IMR-90 (cell line): Measurements from ENCODE around the gene BCLAF1. TPM values are rescaled to one million over a fixed set of nuclear protein-coding genes. Genes with fewer than 3 reads are reported as not detected.

Experiments
- ATAC-seq: fragments of 200-7000 bp; cut with Tn5 transposase; 2 replicates; pipeline ENCODE4 v1.9.1; 2020; ENCODE audit warnings: low read depth, mild to moderate bottlenecking, moderate library complexity
- BruUV-seq: library from RNA; stranded (reverse); fragments of 400-500 nt; replicated peaks from 2 replicates; lab custom pipeline; 2021; lab: Mats Ljungman, UMichigan
- CTCF ChIA-PET: fragments of 300-600 bp; formaldehyde crosslinking; extraction: SDS; loops from one replicate; lab custom pipeline; 2021; ENCODE audit warnings: antibody characterized with exemption; lab: Yijun Ruan, JAX
- POLR2A ChIA-PET: fragments of 300-600 bp; sonication (Branson Sonifier 250); formaldehyde crosslinking; loops from one replicate; lab custom pipeline; 2022; ENCODE audit warnings: antibody characterized with exemption; ENCODE audit not compliant: unreplicated experiment; lab: Charles Lee
- DNase-seq: peaks from one replicate; pipeline ENCODE4 v3.0.0; 2013
- H2AFZ ChIP-seq: replicated peaks from 2 replicates; pipeline ENCODE3; 2013; ENCODE audit warnings: low read length, mild to moderate bottlenecking; ENCODE audit not compliant: poor library complexity
- H2AK5ac ChIP-seq: 2 replicates; pipeline ENCODE4 v1.6.1; 2013; ENCODE audit warnings: low read depth, low read length, inconsistent platforms
- H2AK9ac ChIP-seq: replicated peaks from 2 replicates; pipeline ENCODE3; 2013; ENCODE audit warnings: mild to moderate bottlenecking, low read depth, low read length, moderate library complexity; ENCODE audit not compliant: poor library complexity
- H2BK120ac ChIP-seq: 2 replicates; pipeline ENCODE4 v1.6.1; 2013; ENCODE audit warnings: low read depth, low read length, inconsistent platforms
- H2BK15ac ChIP-seq: 3 replicates; pipeline ENCODE4 v1.6.1; 2013; ENCODE audit warnings: low read depth, low read length, inconsistent platforms
- H2BK20ac ChIP-seq: 2 replicates; pipeline ENCODE4 v1.6.1; 2013; ENCODE audit warnings: low read depth, mild to moderate bottlenecking, inconsistent platforms, low read length, moderate library complexity
- H2BK5ac ChIP-seq: 2 replicates; pipeline ENCODE4 v1.6.1; 2013; ENCODE audit warnings: mild to moderate bottlenecking, low read depth, low read length, inconsistent platforms; ENCODE audit not compliant: poor library complexity, severe bottlenecking
- H3K14ac ChIP-seq: replicated peaks from 2 replicates; pipeline ENCODE4 v1.6.1; 2013; ENCODE audit warnings: low read depth, low read length, inconsistent platforms
- H3K18ac ChIP-seq: 2 replicates; pipeline ENCODE4 v1.6.1; 2013; ENCODE audit warnings: low read depth, low read length, control low read depth
- H3K23ac ChIP-seq: 2 replicates; pipeline ENCODE4 v1.6.1; 2013; ENCODE audit warnings: low read depth, low read length, inconsistent platforms
- H3K27ac ChIP-seq: 2 replicates; pipeline ENCODE4 v1.5.1; 2013; ENCODE audit warnings: mild to moderate bottlenecking, control low read depth, low read length; ENCODE audit not compliant: insufficient read depth
- H3K27me3 ChIP-seq: 2 replicates; pipeline ENCODE4 v1.6.1; 2013; ENCODE audit warnings: low read length; ENCODE audit not compliant: control insufficient read depth, insufficient read depth
- H3K36me3 ChIP-seq: 2 replicates; pipeline ENCODE4 v1.6.1; 2013; ENCODE audit warnings: low read length, mixed read lengths; ENCODE audit not compliant: control insufficient read depth, insufficient read depth
- H3K4ac ChIP-seq: 2 replicates; pipeline ENCODE4 v1.6.1; 2013; ENCODE audit warnings: low read depth, low read length, inconsistent platforms
- H3K4me1 ChIP-seq: 2 replicates; pipeline ENCODE4 v1.6.1; 2013; ENCODE audit warnings: low read length, mixed read lengths; ENCODE audit not compliant: control insufficient read depth, insufficient read depth
- H3K4me2 ChIP-seq: 2 replicates; pipeline ENCODE4 v1.6.1; 2013; ENCODE audit warnings: low read depth, mild to moderate bottlenecking, control low read depth, low read length, moderate library complexity
- H3K4me3 ChIP-seq: 2 replicates; pipeline ENCODE4 v1.5.1; 2013; ENCODE audit warnings: low read depth, mild to moderate bottlenecking, control low read depth, low read length, moderate library complexity; ENCODE audit not compliant: insufficient read depth
- H3K56ac ChIP-seq: 2 replicates; pipeline ENCODE4 v1.6.1; 2013; ENCODE audit warnings: low read length, inconsistent platforms; ENCODE audit not compliant: insufficient read depth; ENCODE audit errors: extremely low read depth
- H3K79me1 ChIP-seq, 2 experiments: 2 replicates each; pipeline ENCODE4 v1.6.1; 2013; ENCODE audit warnings: low read length in 2 of 2, inconsistent platforms in 1 of 2, low read depth in 1 of 2
- H3K9ac ChIP-seq: 2 replicates; pipeline ENCODE4 v1.6.1; 2013; ENCODE audit warnings: low read depth, low read length, control low read depth
- H3K9me1 ChIP-seq: 2 replicates; pipeline ENCODE4 v1.6.1; 2013; ENCODE audit warnings: low read length, inconsistent platforms; ENCODE audit not compliant: insufficient read depth
- H3K9me3 ChIP-seq: 2 replicates; pipeline ENCODE4 v1.6.1; 2013; ENCODE audit warnings: low read length; ENCODE audit not compliant: control insufficient read depth, insufficient read depth
- H4K20me1 ChIP-seq: 2 replicates; pipeline ENCODE4 v1.6.1; 2013; ENCODE audit warnings: low read length, inconsistent platforms; ENCODE audit not compliant: insufficient read depth
- H4K5ac ChIP-seq: 2 replicates; pipeline ENCODE4 v1.6.1; 2013; ENCODE audit warnings: mild to moderate bottlenecking, low read depth, low read length, control low read depth
- H4K8ac ChIP-seq, 2 experiments: 2 replicates each; pipeline ENCODE4 v1.6.1; 2013; ENCODE audit warnings: low read depth in 2 of 2, low read length in 2 of 2, control low read depth in 1 of 2, inconsistent platforms in 1 of 2
- H4K91ac ChIP-seq: 2 replicates; pipeline ENCODE4 v1.6.1; 2013; ENCODE audit warnings: low read depth, low read length, inconsistent platforms; ENCODE audit not compliant: insufficient read depth
- BHLHE40 ChIP-seq: fragments of 150-350 bp; IDR thresholded peaks from 2 replicates; pipeline ENCODE4 v1.6.1; 2016; ENCODE audit warnings: mild to moderate bottlenecking, low read depth, low read length
- MAFK ChIP-seq: IDR thresholded peaks from 2 replicates; pipeline ENCODE4 v1.6.1; 2012; ENCODE audit warnings: low read depth, low read length, improper control_type of control experiment
- MXI1 ChIP-seq: IDR thresholded peaks from 2 replicates; pipeline ENCODE4 v1.6.1; 2012; ENCODE audit warnings: low read depth, mild to moderate bottlenecking, low read length, moderate library complexity, borderline replicate concordance
- NFE2L2 ChIP-seq: fragments of 150-350 bp; IDR thresholded peaks from 2 replicates; pipeline ENCODE4 v1.6.1; 2016; ENCODE audit warnings: low read depth, mild to moderate bottlenecking, low read length
- POLR2A ChIP-seq: IDR thresholded peaks from 2 replicates; pipeline ENCODE4 v1.6.1; 2012; ENCODE audit warnings: mild to moderate bottlenecking, low read depth, low read length
- RAD21 ChIP-seq: IDR thresholded peaks from 2 replicates; pipeline ENCODE4 v1.6.1; 2012; ENCODE audit warnings: low read length, improper control_type of control experiment
- WGBS, 2 experiments: methylation state at CpG; one replicate each; pipeline versions ENCODE4 v1.1.5 to v1.1.7; 2013; ENCODE audit warnings: missing lambda C conversion rate in 2 of 2; ENCODE audit not compliant: insufficient read length in 1 of 2; ENCODE audit errors: extremely low coverage in 2 of 2; 5-methylcytosine and 5-hydroxymethylcytosine counted together
- dilution Hi-C: fragments of 300-500 bp; cut with HindIII; formaldehyde crosslinking; loops from one replicate; pipeline ENCODE4 v1.14.3; 2018; ENCODE audit warnings: low sequenced_read_pairs; ENCODE audit not compliant: unreplicated experiment
- in situ Hi-C: fragments of 300-500 bp; cut with MboI; formaldehyde crosslinking; loops from 3 replicates; pipeline ENCODE4 v1.14.3; 2019; ENCODE audit warnings: low sequenced_read_pairs, inconsistent platforms, mixed read lengths
- intact Hi-C: fragments of 100-400 bp; cut with micrococcal nuclease; formaldehyde crosslinking; loops from 2 replicates; pipeline ENCODE4 v1.10.0; 2022
- polyA plus RNA-seq, 3 experiments: library from polyadenylated mRNA; depleted of rRNA; stranded (reverse); fragments of >200 nt; gene quantifications; 2 replicates each; pipeline ENCODE4 v1.2.3, GENCODE V29; 2012; ENCODE audit warnings: low replicate concordance in 1 of 3
- total RNA-seq: library from RNA; depleted of rRNA; stranded (reverse); fragments of >200 nt; gene quantifications from 2 replicates; pipeline ENCODE4 v1.2.3, GENCODE V29; 2012
- TF ChIP-seq, protein P1 (sequence below): fragments of 150-350 bp; IDR thresholded peaks from 2 replicates; pipeline ENCODE4 v1.6.1; 2017; ENCODE audit warnings: mild to moderate bottlenecking, antibody characterized with exemption, low read length, low read depth

Gene BCLAF1
- total and polyA plus RNA-seq, 2 of the 4 experiments (the other 2 are of a cell fraction): 34.0 to 141 TPM

DNA sequence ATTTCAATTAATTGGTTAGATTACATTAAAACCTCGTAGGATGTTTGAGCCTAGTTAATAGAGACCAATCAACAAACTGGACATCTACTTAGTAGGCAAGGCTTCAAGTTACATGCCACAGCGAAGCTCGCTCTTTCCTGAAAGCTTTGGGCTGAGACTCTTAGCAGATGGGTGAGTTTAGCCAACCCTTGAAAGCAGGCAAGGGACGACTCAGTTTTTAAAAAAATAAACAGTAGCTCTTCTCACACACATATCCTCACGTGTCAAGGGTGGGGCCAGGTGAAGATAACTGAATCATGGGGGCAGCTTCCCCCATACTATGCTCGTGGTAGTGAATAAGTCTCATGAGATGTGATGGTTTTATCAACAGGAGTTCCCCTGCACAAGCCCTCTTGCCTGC lies 40.3 kb downstream of the BCLAF1 start:
- ATAC-seq (no peak), DNase-seq (peak; percentile 56)
- Histone ChIP-seq H4K91ac (no peak overlapping the region), H3K23ac (0 out of 2 replicates have a peak overlapping the region, but pooled peaks have one; percentile 28), H2AK5ac (no peak overlapping the region), H3K14ac (peak overlapping the region; percentile 11; the same call in 1 of the 2 replicates), H3K4me3 (peak overlapping the region; percentile 67), H3K4me2 (peak overlapping the region; percentile 89), H2BK5ac (no peak overlapping the region), H4K8ac (0 out of 4 replicates have a peak overlapping the region, but pooled peaks of 1 of the 2 experiments have one; percentile 29), H3K18ac (no peak overlapping the region), H3K36me3 (no peaks in the 10 kb centered on the region), H3K4me1 (no peaks in the 10 kb centered on the region), H3K27ac (no peak overlapping the region; the same call in 1 of the 2 replicates), H2BK120ac (no peak overlapping the region), H2BK20ac (no peak overlapping the region), H4K20me1 (no peaks in the 10 kb centered on the region), H3K9me1 (no peaks in the 10 kb centered on the region), H3K9ac (no peak overlapping the region; the same call in 1 of the 2 replicates), H2AK9ac (no peak overlapping the region), H2BK15ac (no peak overlapping the region), H2AFZ (peak overlapping the region; percentile 95), H3K9me3 (no peaks in the 10 kb centered on the region), H3K27me3 (no peaks in the 10 kb centered on the region), H4K5ac (no peak overlapping the region), H3K4ac (peak overlapping the region; percentile 17; the same call in 1 of the 2 replicates), H3K56ac (0 out of 2 replicates have a peak overlapping the region, but pooled peaks have one; percentile 23), H3K79me1 (peaks cover 3 to 16% of the 10 kb centered on the region in 2 experiments; a peak in 3 of 4 replicates)
- TF ChIP-seq MXI1 (no peak), MAFK (no peak), RAD21 (no peak), BHLHE40 (peak; percentile 70), POLR2A (no peak), NFE2L2 (no peak)
- TF ChIP-seq, protein P1, sequence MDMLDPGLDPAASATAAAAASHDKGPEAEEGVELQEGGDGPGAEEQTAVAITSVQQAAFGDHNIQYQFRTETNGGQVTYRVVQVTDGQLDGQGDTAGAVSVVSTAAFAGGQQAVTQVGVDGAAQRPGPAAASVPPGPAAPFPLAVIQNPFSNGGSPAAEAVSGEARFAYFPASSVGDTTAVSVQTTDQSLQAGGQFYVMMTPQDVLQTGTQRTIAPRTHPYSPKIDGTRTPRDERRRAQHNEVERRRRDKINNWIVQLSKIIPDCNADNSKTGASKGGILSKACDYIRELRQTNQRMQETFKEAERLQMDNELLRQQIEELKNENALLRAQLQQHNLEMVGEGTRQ: no peak
- ChIA-PET POLR2A (no interaction called here), CTCF (interaction anchor here (1.9 kb wide), 1 partner anchor 23 kb away, joined by 8 read pairs; no protein-coding TSS in a partner anchor)
- no CpG with 5 or more reads among the region's 6 CpGs for WGBS, 2 experiments
- BruUV-seq: no TSS peak
- intact Hi-C loops (no loop called here), dilution Hi-C loops (no loop called here), in situ Hi-C loops (no loop called here)
